HG02884 (cell line): Measurements from ENCODE around the gene SESN1.
"Not testable (repeated sequence)": the region's sequence is repeated elsewhere in the genome, so short reads cannot be mapped to it uniquely, and the experiment has no call there.

Source experiments
- ATAC-seq: cut with Tn5 transposase; IDR thresholded peaks from one replicate; pipeline ENCODE4 v1.9.1; 2021; ENCODE audit warnings: mild to moderate bottlenecking, moderate library complexity; ENCODE audit not compliant: unreplicated experiment

The SESN1 gene

DNA sequence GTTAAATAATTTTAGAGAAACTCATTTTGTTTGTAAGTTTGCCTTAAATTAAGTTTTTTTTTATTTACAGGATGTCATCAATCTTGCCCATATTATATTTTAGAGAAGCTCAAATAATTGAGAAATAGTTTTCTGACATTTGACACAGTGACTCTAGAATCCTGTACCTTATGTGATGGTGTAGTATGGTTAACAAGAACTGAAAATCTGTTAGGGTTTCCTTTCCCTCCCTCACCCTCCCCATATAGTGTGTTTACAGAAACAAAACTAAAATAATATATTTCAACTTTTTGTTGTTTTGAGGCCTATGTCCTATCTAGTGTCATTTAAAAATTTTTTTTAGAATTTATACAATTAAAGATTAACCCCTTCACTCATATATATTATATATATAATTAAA lies 91.8 kb downstream of the SESN1 start:
- no peak for ATAC-seq

DNA sequence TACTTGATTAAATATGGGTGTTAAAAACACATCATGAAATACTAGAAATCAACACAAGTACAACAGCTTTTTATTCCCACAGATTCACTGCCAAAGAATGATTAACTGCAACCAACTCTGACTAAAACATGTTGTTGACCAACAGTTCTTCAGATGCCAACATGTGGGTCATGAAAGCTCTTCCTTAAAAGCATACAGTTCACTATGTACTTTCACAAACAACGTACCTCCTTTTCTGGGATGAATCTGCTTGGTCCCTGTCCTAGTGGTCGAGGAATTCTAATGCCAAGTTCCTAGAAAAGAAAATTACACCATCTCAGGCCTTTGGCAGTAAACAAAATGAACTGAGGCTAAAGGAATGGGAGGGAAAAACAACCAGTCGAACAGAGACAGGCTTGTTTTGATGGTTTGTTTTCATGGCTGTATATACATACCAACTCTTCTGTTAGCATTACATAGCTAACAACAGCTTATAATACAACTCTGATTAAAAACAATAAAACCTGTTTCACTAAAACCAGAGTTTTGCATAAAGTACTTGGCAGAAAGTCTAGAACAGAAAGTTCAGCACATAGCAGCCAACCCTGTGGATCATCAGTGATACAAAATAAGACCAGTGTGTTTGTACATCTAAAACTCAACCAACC lies 92.5 kb downstream of the SESN1 start:
- ATAC-seq = no peak

DNA sequence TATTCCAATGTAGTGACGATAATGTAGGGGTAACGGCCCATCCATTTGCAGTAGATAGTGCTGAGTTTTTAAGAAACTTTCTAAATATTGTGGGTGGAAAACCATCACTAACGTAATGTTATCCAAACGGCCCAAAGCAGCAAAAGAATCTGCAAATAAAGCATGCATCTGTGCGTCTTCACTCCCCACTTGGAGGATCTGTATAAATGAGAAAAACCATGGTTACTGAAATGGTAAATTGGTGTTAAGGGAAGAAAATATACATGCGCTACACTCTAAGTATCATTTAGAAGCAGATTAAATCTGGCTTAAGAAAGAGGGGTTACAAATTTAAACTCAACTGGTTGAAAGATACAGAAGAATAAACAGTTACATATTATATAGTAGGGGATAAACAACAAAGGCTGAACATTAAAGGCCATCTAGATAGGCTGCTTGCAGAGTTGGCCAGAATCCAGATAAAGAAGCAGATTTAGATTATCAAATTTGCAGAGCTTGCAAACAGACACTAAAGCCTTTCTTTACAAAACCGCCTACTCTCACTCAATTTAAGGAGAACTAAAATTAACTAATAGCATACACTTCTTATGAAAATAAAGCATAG lies 93.3 kb downstream of the SESN1 start:
- ATAC-seq = no peak

DNA sequence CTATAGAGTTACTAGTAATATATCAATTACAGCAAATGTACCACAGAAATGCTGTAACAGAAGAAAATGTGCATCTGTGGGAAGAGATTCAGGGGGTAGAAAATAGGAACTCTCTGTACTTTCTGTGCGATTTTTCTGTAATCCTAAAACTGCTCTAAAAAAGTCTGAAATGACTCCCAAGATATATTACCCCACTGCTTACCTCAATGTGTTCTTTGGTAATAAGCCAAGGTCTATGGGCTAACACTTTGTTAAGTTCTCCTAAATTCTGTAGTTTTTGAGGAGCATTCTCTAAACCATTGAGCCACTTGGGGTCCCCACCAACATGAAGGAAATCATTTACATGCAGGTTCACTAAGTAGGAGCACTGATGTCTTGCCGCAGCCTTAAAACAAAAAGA lies 94.4 kb downstream of the SESN1 start:
- no peak for ATAC-seq

DNA sequence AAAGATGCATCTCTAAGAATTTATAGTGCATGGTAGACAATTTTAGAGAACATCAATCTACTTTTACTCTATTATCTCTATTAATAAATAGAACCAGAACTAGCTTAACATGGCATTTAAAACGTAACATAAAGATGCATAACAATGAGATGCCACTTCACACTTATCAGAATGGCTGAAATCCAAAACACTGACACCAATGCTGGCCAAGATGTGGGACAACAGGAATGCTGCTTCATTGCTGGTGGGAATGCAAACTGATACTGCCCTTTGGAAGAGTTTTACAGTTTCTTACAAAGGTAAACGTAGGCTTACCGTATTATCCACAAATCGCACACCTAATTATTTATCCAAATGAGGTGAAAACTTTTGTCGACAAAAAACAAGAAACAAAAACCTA lies 95.2 kb downstream of the SESN1 start:
- ATAC-seq = no peak

DNA sequence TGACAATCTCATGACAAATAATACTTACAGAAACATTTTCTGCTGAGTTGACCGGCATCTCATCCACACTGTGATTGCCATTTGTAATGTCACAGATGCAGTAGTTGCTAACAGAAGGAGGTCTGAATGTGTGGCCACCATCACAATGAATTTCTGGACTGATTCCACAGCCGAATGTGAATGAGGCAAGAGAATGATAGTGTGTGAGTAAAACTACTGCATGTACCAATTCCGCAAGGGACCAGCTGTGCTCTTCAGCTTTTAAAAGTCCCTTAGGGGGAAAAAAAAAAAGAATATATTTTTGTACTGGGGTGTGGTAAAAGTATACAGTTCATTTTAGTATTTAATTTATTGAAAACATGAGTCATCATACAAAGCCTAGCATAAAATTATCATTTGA lies 96.2 kb downstream of the SESN1 start:
- ATAC-seq = no peak

DNA sequence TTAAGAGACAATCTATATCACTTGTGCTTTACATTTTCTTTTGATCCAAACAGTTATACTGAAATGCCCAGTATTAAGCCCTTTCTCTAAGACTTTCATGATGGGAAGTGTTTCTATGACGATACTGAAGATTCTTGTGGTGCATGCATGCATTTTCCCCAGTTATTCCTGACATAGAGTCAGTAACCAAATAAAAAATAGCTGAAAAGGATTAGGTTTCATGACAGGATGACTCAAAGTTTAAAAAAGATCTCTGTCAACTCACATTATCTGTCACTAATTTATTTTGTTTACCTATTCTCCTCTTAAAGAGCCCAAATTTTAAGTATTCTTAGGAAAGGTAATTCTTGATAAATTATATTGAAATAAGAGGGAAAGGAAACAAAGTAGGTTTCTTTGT lies 98.4 kb downstream of the SESN1 start:
- no peak for ATAC-seq

DNA sequence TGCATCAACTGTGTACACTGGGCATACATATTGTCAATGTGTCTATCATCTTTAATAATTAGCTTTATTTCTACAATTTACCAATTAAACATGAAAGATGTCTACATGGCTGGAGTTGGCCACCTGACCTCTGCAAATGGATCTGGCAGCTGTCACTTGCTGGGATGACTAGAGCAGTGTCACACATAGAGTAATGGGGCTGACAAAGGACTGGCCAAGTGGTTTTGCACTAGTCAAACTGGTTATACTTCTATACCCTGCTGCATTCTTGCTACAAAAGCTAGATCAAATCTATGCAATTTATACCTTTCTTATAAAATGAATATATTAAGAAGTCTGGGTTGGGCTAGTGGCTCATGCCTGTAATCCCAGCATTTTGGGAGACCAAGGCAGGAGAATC lies 99.3 kb downstream of the SESN1 start:
- ATAC-seq = no peak

DNA sequence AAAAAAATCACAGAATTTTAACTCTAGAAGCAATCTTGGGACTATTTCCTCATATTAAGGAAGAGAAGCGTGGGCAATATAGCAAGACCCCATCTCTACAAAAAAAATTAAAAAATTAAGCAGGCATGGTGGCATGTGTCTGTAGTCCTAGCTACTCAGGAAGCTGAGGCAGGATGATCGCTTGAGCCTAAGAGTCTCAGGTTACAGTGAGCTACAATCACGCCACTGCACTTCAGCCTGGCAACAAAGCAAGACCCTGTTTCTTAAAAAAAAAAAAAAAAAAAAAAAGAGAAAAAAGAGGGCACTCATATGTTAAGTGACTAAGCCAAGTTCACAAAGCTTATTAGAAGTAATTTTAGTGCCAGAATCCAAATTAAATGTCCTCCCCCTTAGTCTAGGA lies 100.8 kb downstream of the SESN1 start:
- no peak for ATAC-seq

DNA sequence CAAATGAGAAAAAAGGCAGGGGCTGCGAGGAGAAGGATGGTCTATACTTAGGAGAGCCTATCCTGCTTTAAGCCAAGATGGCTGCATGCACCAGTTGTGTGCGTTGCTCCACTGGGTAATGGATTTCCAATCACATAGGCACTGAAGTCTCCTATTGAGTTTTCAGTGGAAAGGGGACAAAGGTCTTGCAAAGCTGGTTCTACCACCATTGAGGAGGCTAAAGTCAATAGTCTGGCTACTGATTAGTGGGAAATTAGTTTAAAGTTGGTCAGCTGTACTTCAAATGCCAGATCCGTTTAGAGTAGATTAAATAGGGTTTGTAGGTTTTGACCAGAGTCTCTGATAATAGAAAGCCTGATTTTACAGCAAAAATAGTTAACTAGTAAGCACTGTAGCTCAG lies 104.9 kb downstream of the SESN1 start:
- ATAC-seq = no peak

DNA sequence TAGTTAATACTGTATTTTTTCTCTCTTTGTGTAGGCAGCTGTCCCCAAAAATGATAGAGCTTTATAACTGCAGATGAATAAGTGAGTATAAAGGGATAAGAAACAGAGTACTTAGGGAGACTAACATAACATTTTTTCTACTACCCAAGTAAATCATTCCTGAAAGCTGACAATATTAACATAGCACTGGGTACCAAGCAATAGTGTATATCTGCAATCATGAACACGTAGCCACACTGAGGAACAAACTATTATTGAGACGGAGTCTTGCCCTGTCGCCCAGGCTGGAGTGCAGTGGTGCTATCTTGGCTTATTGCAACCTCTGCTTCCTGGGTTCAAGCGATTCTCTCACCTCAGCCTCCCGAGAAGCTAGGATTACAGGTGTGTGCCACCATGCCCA lies 105.9 kb downstream of the SESN1 start:
- no peak for ATAC-seq

DNA sequence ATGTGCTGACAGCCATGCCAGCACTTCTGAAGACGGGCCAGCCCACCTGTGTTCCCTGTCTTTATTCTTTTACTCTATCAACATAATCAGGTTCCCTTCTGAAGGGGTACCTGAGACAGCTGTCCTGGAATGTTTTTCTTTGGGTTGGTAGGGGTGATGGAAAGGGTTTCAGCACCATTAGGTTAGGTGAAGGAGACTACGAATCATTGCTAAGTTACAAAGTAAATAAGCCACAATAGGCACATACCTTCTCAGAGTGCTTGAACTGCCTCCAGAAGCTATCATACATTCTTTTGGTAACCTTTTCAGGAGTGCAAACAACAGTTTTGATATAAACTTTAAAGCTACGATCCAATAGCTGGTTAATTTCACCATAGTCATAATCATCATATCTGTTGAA lies 106.3 kb downstream of the SESN1 start:
- ATAC-seq = no peak

DNA sequence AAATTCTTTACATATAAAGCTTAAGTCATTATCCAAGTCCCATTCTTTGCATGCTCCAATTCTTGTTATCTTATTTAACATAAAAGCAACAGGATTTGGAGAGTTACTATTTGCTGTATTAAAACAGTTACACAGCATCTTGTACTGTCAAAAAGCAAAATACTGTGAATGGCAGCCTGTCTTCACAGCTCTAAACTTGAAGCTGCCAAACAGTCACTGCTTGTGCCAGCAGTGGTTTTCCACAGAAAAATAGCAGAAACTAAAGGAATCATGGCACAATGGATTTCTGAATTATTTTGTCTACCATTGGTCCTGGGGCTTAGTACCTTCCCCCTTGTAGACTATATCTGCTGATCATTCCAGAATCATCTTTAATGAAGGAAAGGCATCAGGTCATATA lies 107.5 kb downstream of the SESN1 start:
- ATAC-seq = no peak

DNA sequence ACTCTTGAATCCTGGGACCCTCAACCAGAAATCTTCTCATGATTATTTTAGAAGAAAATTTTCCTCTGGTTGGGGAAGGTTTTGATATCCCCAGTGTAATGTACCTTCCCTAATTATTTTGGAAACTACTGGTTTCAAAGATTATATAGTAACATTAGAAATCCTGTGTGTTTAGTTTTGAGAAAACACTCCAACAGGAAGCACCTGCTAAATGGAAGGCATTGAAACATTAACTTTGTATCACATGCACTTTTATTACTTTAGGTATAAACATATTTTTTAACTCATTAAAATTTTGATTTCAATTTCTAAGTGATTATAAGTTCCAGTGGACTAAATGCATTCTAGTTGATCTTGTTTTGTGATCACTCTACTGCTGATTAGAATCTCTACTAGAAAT lies 109.3 kb downstream of the SESN1 start:
- ATAC-seq = no peak

DNA sequence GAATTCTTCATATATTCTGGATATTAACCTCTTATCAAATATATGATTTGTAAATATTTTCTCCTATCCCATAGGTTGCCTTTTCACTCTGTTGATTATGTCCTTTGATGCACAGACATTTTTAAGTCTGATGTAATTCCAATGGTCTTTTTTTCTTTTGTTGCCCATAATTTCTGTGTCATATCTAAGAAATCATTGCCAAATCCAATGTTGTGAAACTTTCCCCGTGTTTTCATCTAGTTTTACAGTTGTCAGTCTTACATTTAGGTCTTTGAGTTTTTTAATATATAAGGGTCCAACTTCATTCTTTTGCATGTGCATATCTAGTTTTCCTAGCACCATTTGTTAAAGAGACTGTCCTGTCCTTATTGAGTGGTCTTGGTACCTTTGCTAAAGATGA lies 111.5 kb downstream of the SESN1 start:
- no peak for ATAC-seq

DNA sequence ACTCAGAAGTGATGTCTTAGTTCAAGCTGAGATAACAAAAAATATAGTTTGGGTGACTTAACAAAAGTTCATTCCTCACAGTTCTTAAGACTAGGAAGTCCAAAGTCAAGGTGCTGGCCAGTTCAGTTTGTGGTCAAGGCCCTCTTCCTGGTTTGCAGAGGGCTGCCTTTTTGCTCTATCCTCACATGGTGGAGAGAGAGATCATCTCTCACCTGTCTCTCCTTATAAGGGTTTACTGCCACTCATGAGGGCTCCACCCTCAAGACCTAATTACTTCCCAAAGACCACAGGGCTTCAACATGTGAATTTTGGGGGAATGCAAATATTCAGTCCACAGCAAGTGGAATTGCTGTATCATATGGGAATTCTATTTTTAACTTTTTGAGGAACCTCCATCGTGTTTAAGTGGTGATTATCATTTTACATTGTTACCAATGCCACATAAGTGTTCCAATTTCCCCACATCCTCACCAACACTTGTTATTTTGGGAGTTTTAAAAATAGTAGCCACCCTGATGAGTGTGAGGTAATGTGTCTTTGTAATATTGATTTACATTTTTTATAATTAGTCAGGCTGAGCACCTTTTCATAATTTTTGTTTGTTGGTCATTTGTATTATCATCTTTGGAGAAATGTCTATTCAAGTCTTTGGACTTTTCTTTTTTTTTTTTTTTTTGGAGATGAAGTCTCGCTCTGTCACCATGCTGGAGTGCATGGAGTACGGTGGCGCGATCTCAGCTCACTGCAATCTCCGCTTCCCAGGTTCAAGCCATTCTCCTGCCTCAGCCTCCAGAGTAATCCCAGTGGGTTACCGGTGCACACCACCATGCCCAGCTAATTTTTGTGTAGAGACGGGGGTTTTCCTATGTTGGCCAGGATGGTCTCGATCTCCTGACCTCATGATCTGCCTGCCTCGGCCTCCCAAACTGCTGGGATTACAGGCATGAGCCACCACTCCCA lies 112.2 kb downstream of the SESN1 start:
- no peak for ATAC-seq

DNA sequence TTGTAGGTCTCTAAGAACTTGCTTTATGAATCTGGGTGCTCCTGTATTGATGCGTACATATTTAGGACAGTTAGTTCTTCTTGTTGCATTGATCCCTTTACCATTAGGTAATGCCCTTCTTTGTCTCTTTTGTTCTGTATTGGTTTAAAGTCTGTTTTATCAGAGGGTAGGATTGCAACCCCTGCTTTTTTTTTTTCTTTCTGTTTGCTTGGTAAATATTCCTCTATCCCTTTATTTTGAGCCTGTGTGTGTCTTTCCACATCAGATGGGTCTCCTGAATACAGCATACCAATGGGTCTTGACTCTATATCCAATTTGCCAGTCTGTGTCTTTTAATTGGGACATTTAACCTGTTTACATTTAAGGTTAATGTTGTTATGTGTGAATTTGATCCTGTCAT lies 116.0 kb downstream of the SESN1 start:
- ATAC-seq = not testable (repeated sequence)

DNA sequence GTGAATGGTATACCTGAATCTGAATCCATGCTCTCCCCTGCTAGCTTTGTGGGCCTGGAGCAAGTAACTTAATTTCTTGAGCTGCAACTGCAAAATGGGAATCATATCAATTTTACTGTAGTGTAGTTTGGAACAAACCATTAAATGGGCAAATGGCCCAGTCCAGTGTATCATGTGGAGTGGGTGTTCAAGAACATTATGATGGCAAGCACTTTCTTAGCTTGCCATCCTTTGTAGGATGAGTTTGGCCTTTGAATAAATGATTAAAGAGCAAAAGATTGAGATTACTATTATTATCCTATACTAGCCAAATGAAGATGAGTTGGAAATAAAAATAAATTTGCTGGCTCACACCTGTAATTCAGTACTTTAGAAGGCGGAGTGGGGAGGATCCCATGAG lies 120.4 kb downstream of the SESN1 start:
- ATAC-seq = no peak

DNA sequence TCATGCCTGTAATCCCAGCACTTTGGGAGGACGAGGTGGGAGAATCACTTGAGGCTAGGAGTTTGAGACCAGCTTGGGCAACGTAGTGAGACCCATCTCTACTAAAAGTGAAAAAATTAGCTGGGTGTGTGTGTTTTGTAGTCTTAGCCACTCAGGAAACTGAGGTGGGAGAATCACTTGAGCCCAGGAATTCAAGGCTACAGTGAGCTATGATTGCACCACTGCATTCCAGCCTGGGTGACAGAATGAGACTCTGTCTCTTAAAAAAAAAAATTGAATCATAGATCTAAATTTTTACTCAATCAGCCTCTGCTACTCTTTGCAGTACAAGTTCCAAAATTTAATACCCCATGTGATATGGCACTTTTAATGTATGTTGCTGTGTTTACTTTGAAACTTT lies 124.9 kb downstream of the SESN1 start:
- no peak for ATAC-seq

DNA sequence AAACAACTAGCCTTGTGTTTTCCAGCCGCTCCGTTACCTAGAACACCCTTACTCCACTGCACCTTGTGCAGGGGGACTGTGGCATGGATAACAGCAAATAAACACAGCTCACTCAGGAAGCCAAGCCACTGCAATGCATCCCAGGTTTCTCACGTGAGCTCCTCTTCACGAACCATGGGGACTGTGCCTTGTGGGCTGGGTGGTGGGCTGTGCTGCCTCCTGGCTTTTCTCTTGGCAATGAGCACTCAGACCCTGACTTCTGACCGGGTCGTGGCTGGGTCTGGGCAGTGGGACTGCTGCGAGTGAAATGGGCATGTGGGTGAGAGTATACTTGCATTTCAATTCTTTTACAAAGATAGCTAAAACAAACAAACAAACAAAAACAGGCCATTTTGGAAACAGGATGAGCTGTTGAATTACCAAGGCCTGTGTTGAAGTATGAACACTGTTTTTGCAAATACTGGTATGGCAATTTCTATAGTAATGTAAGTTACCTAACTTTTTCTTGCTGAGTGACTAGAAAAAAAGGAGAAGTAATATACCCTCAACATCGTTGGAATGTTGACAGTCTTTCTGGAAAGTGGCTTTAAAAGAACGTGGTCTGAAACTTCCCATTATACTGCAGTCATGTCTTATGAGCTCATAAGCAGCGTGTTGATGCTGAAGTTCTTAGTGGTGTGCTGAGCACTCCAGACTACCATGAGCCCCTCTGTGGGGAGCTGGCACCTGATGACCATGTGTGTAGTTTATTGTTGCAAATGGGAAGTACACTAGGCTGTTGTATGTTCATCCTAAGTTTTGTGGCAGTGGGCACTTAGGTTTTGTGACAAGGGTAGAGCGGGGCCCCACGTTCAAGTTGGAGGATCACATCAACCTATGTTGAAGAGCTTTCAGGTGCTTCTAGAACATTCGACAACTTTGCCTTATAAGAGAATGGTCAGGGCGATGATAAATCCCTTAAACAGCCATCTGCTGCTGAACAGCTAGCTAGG lies 126.0 kb downstream of the SESN1 start:
- ATAC-seq = no peak
